Ovary (tissue), 3 donors: ENCODE measurements around the gene AGO3.

ENCODE experiments used
- EP300 ChIP-seq: sonication (generic); formaldehyde crosslinking; IDR thresholded peaks from one replicate; pipeline ENCODE4 v1.6.1; 2017; ENCODE audit warnings: antibody characterized with exemption
- POLR2A ChIP-seq: fragments of 450-650 bp; IDR thresholded peaks from one replicate; pipeline ENCODE4 v1.6.1; 2017; ENCODE audit warnings: antibody characterized with exemption, mild to moderate bottlenecking, moderate library complexity
- TF ChIP-seq, protein P1 (sequence below), 3 donors: fragments of 450-650 bp in 2 of 3; fragments of 200-600 bp in 1 of 3; IDR thresholded peaks; one replicate each; pipeline versions ENCODE4 v1.5.1 to v1.8.0; 2016 to 2022; ENCODE audit warnings: antibody characterized with exemption in 3 of 3, mild to moderate bottlenecking in 1 of 3
- donor health status: DM: no; HTN: no; CAD: no.

DNA sequence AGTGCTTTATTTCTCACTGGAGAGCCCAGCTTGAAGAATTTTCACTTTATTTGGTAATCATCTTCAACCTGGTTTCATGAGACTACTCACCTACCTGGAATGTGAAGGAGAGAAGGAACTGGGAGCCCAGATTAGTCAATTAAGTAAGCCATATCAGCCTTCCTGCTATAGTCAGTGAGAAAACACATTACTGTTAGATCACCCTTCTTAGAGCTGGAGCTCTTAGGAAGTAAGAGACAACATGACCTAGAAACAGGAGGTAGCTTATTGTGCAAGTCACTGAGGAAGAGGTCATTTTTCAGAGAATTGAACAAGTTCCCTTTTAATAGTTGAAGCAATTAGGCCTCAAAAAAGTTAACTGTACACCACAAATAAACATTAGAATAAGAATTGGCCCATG lies 103.8 kb downstream of the AGO3 start:
- TF ChIP-seq, protein P1, sequence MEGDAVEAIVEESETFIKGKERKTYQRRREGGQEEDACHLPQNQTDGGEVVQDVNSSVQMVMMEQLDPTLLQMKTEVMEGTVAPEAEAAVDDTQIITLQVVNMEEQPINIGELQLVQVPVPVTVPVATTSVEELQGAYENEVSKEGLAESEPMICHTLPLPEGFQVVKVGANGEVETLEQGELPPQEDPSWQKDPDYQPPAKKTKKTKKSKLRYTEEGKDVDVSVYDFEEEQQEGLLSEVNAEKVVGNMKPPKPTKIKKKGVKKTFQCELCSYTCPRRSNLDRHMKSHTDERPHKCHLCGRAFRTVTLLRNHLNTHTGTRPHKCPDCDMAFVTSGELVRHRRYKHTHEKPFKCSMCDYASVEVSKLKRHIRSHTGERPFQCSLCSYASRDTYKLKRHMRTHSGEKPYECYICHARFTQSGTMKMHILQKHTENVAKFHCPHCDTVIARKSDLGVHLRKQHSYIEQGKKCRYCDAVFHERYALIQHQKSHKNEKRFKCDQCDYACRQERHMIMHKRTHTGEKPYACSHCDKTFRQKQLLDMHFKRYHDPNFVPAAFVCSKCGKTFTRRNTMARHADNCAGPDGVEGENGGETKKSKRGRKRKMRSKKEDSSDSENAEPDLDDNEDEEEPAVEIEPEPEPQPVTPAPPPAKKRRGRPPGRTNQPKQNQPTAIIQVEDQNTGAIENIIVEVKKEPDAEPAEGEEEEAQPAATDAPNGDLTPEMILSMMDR (IDR thresholded peaks at IDR 0.05): no peak
- TF ChIP-seq POLR2A (no peak), EP300 (no peak)
